Loucy (cell line): ENCODE data around the gene HSPB8.

Experiments used
- H2AFZ ChIP-seq: fragments of 200-600 bp; sonication (generic); 2 replicates; pipeline ENCODE4 v1.6.0; 2016; ENCODE audit warnings: antibody characterized with exemption, mild to moderate bottlenecking, low read length, moderate library complexity
- H3F3A ChIP-seq: fragments of 200-600 bp; 2 replicates; pipeline ENCODE4 v1.6.0; 2016; ENCODE audit warnings: antibody characterized with exemption, low read depth, mild to moderate bottlenecking
- H3K27me3 ChIP-seq: fragments of 200-600 bp; sonication (generic); 2 replicates; pipeline ENCODE4 v1.6.1; 2014; ENCODE audit warnings: low read length, mild to moderate bottlenecking; ENCODE audit not compliant: insufficient read depth, poor library complexity, severe bottlenecking
- H3K36me3 ChIP-seq: fragments of 200-600 bp; sonication (generic); 2 replicates; pipeline ENCODE4 v1.6.1; 2016; ENCODE audit warnings: low read length; ENCODE audit not compliant: insufficient read depth
- H3K4me1 ChIP-seq: fragments of 200-600 bp; sonication (generic); 2 replicates; pipeline ENCODE4 v1.5.1; 2014; ENCODE audit warnings: low read length, mild to moderate bottlenecking; ENCODE audit not compliant: insufficient read depth, poor library complexity, severe bottlenecking
- H3K4me2 ChIP-seq: fragments of 200-600 bp; sonication (generic); 2 replicates; pipeline ENCODE4 v1.6.0; 2014; ENCODE audit warnings: antibody characterized with exemption, low read length, low read depth, mild to moderate bottlenecking; ENCODE audit not compliant: poor library complexity, severe bottlenecking
- H3K4me3 ChIP-seq: fragments of 200-600 bp; sonication (generic); 2 replicates; pipeline ENCODE4 v1.5.1; 2014; ENCODE audit warnings: low read length, mild to moderate bottlenecking, mixed read lengths; ENCODE audit not compliant: poor library complexity, severe bottlenecking
- H3K79me2 ChIP-seq: fragments of 200-600 bp; sonication (generic); 2 replicates; pipeline ENCODE4 v1.6.1; 2014; ENCODE audit warnings: low read length; ENCODE audit not compliant: insufficient read depth
- H3K9ac ChIP-seq: fragments of 200-600 bp; sonication (generic); 2 replicates; pipeline ENCODE4 v1.6.0; 2014; ENCODE audit warnings: mild to moderate bottlenecking, low read depth, low read length, moderate library complexity; ENCODE audit not compliant: poor library complexity, severe bottlenecking
- H3K9me2 ChIP-seq: fragments of 200-600 bp; sonication (generic); replicated peaks from 2 replicates; pipeline ENCODE4 v1.6.1; 2016; ENCODE audit warnings: low read depth, low read length, mixed read lengths
- H3K9me3 ChIP-seq: fragments of 200-600 bp; sonication (generic); 2 replicates; pipeline ENCODE4 v1.6.1; 2014; ENCODE audit warnings: mild to moderate bottlenecking, antibody characterized with exemption, low read length, low read depth; ENCODE audit not compliant: insufficient read depth
- H4K20me1 ChIP-seq: fragments of 200-600 bp; sonication (generic); 2 replicates; pipeline ENCODE4 v1.6.0; 2014; ENCODE audit warnings: antibody characterized with exemption, low read length, mild to moderate bottlenecking; ENCODE audit not compliant: insufficient read depth, poor library complexity, severe bottlenecking
- EZH2phosphoT487 ChIP-seq: fragments of 200-600 bp; IDR thresholded peaks from 2 replicates; pipeline ENCODE4 v1.6.1; 2018; ENCODE audit warnings: antibody characterized with exemption, mild to moderate bottlenecking, moderate library complexity, borderline replicate concordance
- TF ChIP-seq, protein P1 (sequence below): fragments of 200-600 bp; sonication (generic); conservative IDR thresholded peaks from 2 replicates; pipeline ENCODE4 v1.5.1; 2014; ENCODE audit warnings: mild to moderate bottlenecking, antibody characterized with exemption, low read length

The HSPB8 gene

DNA sequence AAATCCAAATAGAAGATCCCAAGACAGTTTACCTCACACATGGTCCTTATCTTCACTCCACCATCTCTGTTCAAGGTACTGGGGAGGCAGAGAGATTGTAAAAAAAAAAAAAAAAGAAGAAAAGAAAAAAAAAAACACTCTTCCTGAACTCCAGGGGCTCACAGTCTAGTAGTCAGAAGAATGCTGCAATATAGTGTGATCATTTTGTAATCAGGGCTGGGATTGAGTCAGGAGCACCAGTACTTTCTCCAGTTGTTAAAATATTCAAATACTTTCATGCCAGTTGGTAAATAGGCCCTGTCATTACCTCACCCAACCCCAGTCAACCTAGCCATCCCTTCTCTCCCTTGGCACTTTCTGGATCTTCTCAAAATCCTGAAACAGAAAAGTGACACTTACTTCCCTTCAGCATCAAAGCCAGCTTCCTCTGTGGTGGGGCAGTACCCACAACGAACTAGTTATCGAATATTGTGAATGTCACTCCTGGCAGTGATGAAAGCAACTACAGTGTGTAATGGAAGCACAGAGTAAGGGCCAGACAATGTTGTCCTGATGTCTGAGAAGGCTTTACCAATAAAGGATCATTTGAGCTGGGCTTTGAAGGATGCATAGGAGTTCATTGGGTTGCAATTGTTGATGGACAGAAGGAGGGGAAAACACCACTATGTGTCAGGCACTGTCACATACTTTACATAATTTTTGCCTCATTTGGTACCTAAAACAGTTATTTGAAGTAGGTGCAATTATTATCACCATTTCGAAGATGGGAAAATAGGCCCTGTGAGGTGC lies 44.3 kb upstream of the HSPB8 start:
- Histone ChIP-seq H3K9me2 (no peaks in the 10 kb centered on the region), H3F3A (no peaks in the 10 kb centered on the region), H3K4me2 (no peak overlapping the region), H4K20me1 (no peaks in the 10 kb centered on the region), H2AFZ (no peak overlapping the region), H3K9me3 (no peaks in the 10 kb centered on the region; the same call in 1 of the 2 replicates), H3K79me2 (no peaks in the 10 kb centered on the region), H3K36me3 (no peaks in the 10 kb centered on the region), H3K4me3 (no peak overlapping the region), H3K4me1 (no peaks in the 10 kb centered on the region), H3K27me3 (no peaks in the 10 kb centered on the region), H3K9ac (no peak overlapping the region)
- TF ChIP-seq, protein P1, sequence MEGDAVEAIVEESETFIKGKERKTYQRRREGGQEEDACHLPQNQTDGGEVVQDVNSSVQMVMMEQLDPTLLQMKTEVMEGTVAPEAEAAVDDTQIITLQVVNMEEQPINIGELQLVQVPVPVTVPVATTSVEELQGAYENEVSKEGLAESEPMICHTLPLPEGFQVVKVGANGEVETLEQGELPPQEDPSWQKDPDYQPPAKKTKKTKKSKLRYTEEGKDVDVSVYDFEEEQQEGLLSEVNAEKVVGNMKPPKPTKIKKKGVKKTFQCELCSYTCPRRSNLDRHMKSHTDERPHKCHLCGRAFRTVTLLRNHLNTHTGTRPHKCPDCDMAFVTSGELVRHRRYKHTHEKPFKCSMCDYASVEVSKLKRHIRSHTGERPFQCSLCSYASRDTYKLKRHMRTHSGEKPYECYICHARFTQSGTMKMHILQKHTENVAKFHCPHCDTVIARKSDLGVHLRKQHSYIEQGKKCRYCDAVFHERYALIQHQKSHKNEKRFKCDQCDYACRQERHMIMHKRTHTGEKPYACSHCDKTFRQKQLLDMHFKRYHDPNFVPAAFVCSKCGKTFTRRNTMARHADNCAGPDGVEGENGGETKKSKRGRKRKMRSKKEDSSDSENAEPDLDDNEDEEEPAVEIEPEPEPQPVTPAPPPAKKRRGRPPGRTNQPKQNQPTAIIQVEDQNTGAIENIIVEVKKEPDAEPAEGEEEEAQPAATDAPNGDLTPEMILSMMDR, result no peak
- no peak for TF ChIP-seq EZH2phosphoT487

DNA sequence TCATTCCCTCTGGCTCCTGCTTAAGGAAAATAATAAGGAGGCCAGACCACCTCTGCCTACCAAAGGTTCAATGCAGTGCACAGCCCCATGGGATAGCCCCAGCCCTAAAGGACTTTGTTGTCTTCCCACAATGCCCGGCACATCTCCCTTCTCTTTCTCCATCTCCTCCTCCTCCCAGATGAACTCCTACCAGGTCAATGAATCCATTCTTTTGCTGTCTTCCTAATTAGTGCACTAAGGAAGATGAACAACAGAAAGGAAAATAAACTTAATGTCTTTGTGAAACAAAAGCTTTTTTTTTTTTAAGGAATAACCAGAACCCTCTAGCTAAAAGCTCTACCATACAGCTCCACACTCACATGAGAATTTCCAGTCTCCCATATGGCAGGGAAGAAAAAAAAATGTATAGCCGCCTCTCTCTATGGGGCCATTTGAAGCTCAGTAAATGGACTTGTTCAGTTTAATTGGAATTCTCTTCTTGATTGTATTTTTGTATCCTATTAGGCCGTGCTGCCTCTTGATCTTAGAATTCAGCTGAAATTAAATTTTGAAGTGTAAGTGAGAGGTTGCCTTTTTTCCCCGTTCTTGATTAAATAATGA lies 41.8 kb upstream of the HSPB8 start:
- TF ChIP-seq, protein P1, result no peak
- no peak for TF ChIP-seq EZH2phosphoT487
- H3K4me1 ChIP-seq, result no peaks in the 10 kb centered on the region
- H3K27me3 ChIP-seq, result no peaks in the 10 kb centered on the region
- no peaks in the 10 kb centered on the region for H3K79me2 ChIP-seq
- no peaks in the 10 kb centered on the region for H3F3A ChIP-seq
- H3K36me3 ChIP-seq, result no peaks in the 10 kb centered on the region
- H3K9me2 ChIP-seq, result no peaks in the 10 kb centered on the region
- H3K4me2 ChIP-seq, result no peak overlapping the region
- no peak overlapping the region for H3K4me3 ChIP-seq
- H3K9me3 ChIP-seq, result no peaks in the 10 kb centered on the region; the same call in 1 of the 2 replicates
- no peak overlapping the region for H2AFZ ChIP-seq
- H3K9ac ChIP-seq, result no peak overlapping the region
- no peaks in the 10 kb centered on the region for H4K20me1 ChIP-seq

DNA sequence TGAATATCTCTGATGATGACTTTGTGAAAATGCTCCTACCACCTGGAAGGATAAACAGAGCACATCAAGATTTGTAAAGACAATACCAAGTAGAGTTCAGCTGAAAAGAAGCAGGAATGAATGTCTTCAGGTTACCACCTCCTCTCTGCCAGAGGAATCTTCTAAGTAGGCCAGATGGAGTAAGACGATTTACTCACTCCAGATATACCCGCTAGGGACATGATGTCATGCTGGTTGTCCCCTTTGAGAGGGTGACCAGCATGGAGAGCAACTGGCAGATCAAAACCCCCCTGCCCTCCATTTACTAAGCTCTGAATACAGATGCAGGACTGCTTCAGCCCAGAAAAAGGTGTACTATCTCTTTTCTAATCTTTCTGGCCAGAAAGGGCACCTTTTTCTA lies 39.3 kb upstream of the HSPB8 start:
- Histone ChIP-seq H3K9me3 (no peaks in the 10 kb centered on the region; the same call in 1 of the 2 replicates), H3K4me1 (no peaks in the 10 kb centered on the region), H3K27me3 (no peaks in the 10 kb centered on the region), H3K79me2 (no peaks in the 10 kb centered on the region), H3K4me3 (no peak overlapping the region), H2AFZ (no peak overlapping the region), H3K4me2 (no peak overlapping the region), H3K9me2 (no peaks in the 10 kb centered on the region), H3F3A (no peaks in the 10 kb centered on the region), H3K36me3 (no peaks in the 10 kb centered on the region), H3K9ac (no peak overlapping the region), H4K20me1 (no peaks in the 10 kb centered on the region)
- no peak for TF ChIP-seq EZH2phosphoT487
